ENCODE data around the gene ALS2.

DNA sequence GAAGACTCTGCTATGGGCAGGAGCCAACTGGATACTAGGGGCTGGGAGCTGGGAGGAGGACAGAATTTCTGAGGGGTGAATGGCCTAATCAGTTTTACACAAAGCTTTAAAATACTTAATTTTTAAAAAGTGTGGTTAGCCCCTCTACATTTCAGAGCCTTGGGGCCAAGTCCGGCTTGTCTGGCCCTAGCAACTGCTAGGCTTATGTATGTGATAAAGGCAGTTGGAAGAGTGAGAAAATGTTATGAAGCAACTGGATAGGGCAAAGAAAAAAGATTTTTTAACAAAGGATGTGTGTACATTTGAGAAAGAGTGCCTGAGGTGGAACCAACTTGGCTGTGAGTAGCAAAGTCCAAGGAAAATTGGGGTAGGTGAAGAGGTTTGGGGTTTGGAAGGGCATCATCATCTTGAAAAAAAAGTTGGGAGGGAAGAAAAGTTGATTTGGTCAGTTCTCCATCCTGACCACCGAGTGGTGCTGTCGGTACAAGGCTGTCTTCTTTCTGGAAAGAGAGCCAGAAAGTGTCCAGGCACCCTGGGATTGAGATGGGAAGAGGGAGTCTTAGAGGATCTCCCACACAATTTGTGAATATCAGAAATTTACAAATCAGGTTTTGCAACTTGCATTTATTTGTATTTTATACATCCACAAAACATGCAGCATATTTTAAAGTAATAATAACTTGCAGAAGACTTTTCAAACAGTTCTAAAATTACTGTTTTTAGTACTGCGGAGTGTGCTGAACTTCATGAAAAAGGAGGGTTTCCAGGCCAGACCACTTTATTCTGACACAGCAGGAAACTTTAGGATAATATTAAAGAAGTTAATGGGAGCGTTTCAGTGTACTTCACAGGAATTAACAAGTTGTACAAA, 15.1 kb upstream of the ALS2 start:
- TF ChIP-seq POLR2A (IDR thresholded peaks at IDR 0.05; ENCODE audit: control extremely low read depth in 1 of 2, low read depth in 2 of 2, low read length in 2 of 2) (no peak), SAP30 (IDR thresholded peaks at IDR 0.05; ENCODE audit: insufficient read depth, insufficient replicate concordance, low read length) (no peak), YY1 (IDR thresholded peaks at IDR 0.05; ENCODE audit: low read depth, low read length) (no peak), HDAC2 (IDR thresholded peaks at IDR 0.05; ENCODE audit: borderline replicate concordance in 1 of 2, low read depth in 2 of 2, low read length in 2 of 2) (no peak), TEAD4 (IDR thresholded peaks at IDR 0.05; ENCODE audit: low read depth, low read length) (no peak), RXRA (IDR thresholded peaks at IDR 0.05; ENCODE audit: insufficient read depth, low read depth, low read length) (no peak), TAF1 (IDR thresholded peaks at IDR 0.05; ENCODE audit: low read depth, low read length) (no peak), ASH2L (IDR thresholded peaks at IDR 0.05; ENCODE audit: low read length) (no peak), RAD21 (IDR thresholded peaks at IDR 0.05 in 1 of 2, conservative IDR thresholded peaks at IDR 0.05 in 1 of 2; ENCODE audit: low read depth in 2 of 2, low read length in 2 of 2) (peak; percentile 94 to 96), EP300 (IDR thresholded peaks at IDR 0.05; ENCODE audit: borderline replicate concordance in 1 of 2, low read depth in 2 of 2, low read length in 2 of 2) (no peak)
- TF ChIP-seq, protein P1, sequence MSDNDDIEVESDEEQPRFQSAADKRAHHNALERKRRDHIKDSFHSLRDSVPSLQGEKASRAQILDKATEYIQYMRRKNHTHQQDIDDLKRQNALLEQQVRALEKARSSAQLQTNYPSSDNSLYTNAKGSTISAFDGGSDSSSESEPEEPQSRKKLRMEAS (IDR thresholded peaks at IDR 0.05), result no peak
- TF ChIP-seq, protein P2, sequence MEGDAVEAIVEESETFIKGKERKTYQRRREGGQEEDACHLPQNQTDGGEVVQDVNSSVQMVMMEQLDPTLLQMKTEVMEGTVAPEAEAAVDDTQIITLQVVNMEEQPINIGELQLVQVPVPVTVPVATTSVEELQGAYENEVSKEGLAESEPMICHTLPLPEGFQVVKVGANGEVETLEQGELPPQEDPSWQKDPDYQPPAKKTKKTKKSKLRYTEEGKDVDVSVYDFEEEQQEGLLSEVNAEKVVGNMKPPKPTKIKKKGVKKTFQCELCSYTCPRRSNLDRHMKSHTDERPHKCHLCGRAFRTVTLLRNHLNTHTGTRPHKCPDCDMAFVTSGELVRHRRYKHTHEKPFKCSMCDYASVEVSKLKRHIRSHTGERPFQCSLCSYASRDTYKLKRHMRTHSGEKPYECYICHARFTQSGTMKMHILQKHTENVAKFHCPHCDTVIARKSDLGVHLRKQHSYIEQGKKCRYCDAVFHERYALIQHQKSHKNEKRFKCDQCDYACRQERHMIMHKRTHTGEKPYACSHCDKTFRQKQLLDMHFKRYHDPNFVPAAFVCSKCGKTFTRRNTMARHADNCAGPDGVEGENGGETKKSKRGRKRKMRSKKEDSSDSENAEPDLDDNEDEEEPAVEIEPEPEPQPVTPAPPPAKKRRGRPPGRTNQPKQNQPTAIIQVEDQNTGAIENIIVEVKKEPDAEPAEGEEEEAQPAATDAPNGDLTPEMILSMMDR (IDR thresholded peaks at IDR 0.05; ENCODE audit: control extremely low read depth in 1 of 3, insufficient read depth in 1 of 3, low read depth in 1 of 3, low read length in 3 of 3), result peak; percentile 58 to 86 (median 85)
- TF ChIP-seq, protein P3, sequence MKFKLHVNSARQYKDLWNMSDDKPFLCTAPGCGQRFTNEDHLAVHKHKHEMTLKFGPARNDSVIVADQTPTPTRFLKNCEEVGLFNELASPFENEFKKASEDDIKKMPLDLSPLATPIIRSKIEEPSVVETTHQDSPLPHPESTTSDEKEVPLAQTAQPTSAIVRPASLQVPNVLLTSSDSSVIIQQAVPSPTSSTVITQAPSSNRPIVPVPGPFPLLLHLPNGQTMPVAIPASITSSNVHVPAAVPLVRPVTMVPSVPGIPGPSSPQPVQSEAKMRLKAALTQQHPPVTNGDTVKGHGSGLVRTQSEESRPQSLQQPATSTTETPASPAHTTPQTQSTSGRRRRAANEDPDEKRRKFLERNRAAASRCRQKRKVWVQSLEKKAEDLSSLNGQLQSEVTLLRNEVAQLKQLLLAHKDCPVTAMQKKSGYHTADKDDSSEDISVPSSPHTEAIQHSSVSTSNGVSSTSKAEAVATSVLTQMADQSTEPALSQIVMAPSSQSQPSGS (IDR thresholded peaks at IDR 0.05; ENCODE audit: low read length), result no peak

Measured in H1 (cell line).